ENCODE data around the gene ZBTB18. TPM values are rescaled to one million over a fixed set of nuclear protein-coding genes. Genes with fewer than 3 reads are reported as not detected.

The ZBTB18 gene
- total RNA-seq, 1 experiment from 2014 or later = 12.1 TPM

- no peak overlapping the region for H3K23ac ChIP-seq (ENCODE audit: insufficient read length, low read depth, low read length)
- H4K91ac ChIP-seq (ENCODE audit: insufficient read length, low read depth, low read length) = no peak overlapping the region
- H3K9ac ChIP-seq (ENCODE audit: extremely low read depth, insufficient read length, low read length) = no peak overlapping the region
- no peak overlapping the region for H2BK5ac ChIP-seq (ENCODE audit: insufficient read length, low read length)
- H3K56ac ChIP-seq (ENCODE audit: insufficient read length, low read depth, low read length) = no peak overlapping the region
- no peak overlapping the region for H3K27ac Mint-ChIP-seq
- no peak overlapping the region for H3T11ph ChIP-seq (ENCODE audit: low read length)
- no peaks in the 10 kb centered on the region; a peak in 1 of 5 replicates for H3K9me3 Mint-ChIP-seq
- no peak overlapping the region for H2BK15ac ChIP-seq (ENCODE audit: low read depth, low read length)
- no peak overlapping the region for H2BK12ac ChIP-seq (ENCODE audit: insufficient read length, low read depth, low read length)
- H2BK120ac ChIP-seq (ENCODE audit: low read depth, low read length, poor library complexity, severe bottlenecking) = no peak overlapping the region
- H3K4me3 Mint-ChIP-seq = no peak overlapping the region
- H3K4me1 Mint-ChIP-seq = peaks cover 7 to 10% of the 10 kb centered on the region in 2 experiments
- H3K79me1 ChIP-seq (ENCODE audit: insufficient read depth, low read depth, low read length, poor library complexity, severe bottlenecking) = peaks cover 10% of the 10 kb centered on the region
- H2AK5ac ChIP-seq (ENCODE audit: insufficient read length, low read length) = no peak overlapping the region
- H3K36me3 Mint-ChIP-seq (ENCODE audit: insufficient read depth in 1 of 3, low read depth in 3 of 3) = peaks cover 0 to 8% (median 5%) of the 10 kb centered on the region in 3 experiments; a peak in 5 of 7 replicates
- no peak overlapping the region for H3K27ac ChIP-seq (ENCODE audit: insufficient read length, low read depth, low read length)
- H2AFZ ChIP-seq (ENCODE audit: low read length) = no peak overlapping the region
- no peak overlapping the region for H3K18ac ChIP-seq (ENCODE audit: insufficient read length, low read depth, low read length)
- no peak for TF ChIP-seq CTCF (conservative IDR thresholded peaks at IDR 0.05)
- peaks cover 3% of the 10 kb centered on the region; the same call in 1 of the 2 replicates for H3K4me1 ChIP-seq (ENCODE audit: insufficient read depth, low read length)
- H3K79me2 ChIP-seq (ENCODE audit: insufficient read depth, low read length) = no peaks in the 10 kb centered on the region; the same call in 1 of the 2 replicates
- no peaks in the 10 kb centered on the region for H4K20me1 ChIP-seq (ENCODE audit: control insufficient read depth, insufficient read depth, insufficient read length)
- H3K4me2 ChIP-seq (ENCODE audit: insufficient read depth, insufficient read length, low read length) = no peak overlapping the region
- H2BK20ac ChIP-seq (ENCODE audit: low read depth, low read length, poor library complexity, severe bottlenecking) = no peak overlapping the region
- H3K9me3 ChIP-seq (ENCODE audit: control insufficient read depth, low read depth, low read length) = no peaks in the 10 kb centered on the region
- no CpG with 5 or more reads among the region's 6 CpGs for WGBS (ENCODE audit: extremely low coverage, insufficient read length, low lambda C conversion rate)
- DNase-seq = no peak
- peaks cover 5% of the 10 kb centered on the region; the same call in 1 of the 2 replicates for H3K27me3 ChIP-seq (ENCODE audit: insufficient read depth, low read length)
- no peak overlapping the region for H3K14ac ChIP-seq (ENCODE audit: insufficient read depth, low read length)
- H3K27me3 Mint-ChIP-seq (ENCODE audit: low read depth) = peaks cover 11% of the 10 kb centered on the region
- peaks cover 11% of the 10 kb centered on the region for H3K23me2 ChIP-seq (ENCODE audit: insufficient read length, low read depth, low read length, poor library complexity, severe bottlenecking)
- H4K5ac ChIP-seq (ENCODE audit: insufficient read length, low read depth, low read length) = no peak overlapping the region
- H3K4ac ChIP-seq (ENCODE audit: low read depth, low read length) = no peak overlapping the region
- no peak overlapping the region for H4K8ac ChIP-seq (replicated peaks; ENCODE audit: insufficient read length, low read depth, low read length)
Observed at GRCh38 chr1:244052728-244053312, 1.7 kb downstream of the ZBTB18 start.

All from H9 (cell line).